DMS79 treated with DMSO at 0.1 percent for 48 hours (cell line): ENCODE data around the gene SPOCK1.

Experiments used
- DNase-seq: peaks from one replicate; lab custom pipeline; 2025; lab: John Stamatoyannopoulos, UW

Gene SPOCK1

GRCh38 chr5:137148159-137148558 is 351.0 kb downstream of the SPOCK1 start:
- peak; percentile 40 for DNase-seq

DNA sequence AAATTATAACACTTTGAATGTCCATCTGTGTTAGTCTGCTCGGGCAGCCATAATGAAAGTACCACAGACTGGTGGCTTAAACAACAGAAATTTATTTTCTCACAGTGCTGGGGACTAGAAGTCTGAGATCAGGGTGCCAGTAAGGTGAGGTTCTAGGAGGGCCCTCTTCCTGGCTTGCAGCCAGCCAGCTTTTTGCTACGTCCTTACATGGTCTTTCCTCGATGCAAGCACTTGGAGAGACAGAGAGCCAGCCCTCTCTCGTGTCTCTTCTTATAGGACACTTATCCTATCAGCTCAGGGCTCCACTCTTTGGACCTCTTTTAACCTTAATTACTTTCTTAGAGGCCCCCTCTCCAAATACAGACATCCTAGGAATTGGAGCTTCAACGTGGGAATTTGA is 351.8 kb downstream of the SPOCK1 start:
- DNase-seq, result peak; percentile 32

DNA sequence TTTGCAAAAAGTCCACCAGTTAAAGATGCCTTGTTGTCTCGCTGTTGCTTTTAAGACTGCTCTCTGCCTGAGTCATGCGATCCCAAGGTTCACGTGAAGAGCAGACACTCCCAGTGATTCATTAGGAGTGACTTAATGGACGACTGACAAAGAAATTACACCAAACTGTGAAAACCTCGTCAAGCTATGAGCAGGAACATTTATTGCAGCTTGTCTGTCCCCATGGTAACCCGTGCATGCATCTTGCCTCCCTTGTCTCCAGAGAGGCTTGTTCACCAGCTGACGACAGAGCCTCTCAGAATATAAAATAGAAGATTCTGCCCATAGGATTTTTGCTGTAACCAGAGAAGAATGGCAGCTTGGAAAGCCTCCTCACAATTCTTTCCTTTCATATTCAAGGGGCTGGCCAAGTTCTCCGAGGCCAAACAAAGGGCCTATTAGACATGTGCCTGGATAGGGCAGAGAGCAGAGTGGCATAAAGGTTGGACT is 352.7 kb downstream of the SPOCK1 start:
- DNase-seq, result peak; percentile 84

DNA sequence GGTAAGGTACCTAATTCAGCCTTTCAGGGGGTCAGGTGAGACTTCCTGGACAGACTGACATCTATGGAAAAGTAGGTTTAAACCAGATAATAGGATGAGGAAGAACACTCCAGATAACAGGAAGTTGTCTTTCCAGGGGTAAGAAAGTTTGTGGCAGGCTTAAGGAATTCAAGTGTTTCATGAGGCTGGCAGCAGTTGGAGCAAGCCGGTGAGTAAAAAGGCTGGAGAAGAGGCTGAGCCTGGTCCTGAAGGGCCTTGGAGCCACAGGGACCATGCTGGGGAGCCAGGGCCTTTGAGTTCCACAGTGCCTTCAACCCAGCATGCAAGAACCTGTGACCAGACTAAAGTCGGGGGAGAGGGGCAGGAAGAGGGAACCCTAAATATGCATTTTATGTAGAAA is 353.4 kb downstream of the SPOCK1 start:
- DNase-seq, result no peak

DNA sequence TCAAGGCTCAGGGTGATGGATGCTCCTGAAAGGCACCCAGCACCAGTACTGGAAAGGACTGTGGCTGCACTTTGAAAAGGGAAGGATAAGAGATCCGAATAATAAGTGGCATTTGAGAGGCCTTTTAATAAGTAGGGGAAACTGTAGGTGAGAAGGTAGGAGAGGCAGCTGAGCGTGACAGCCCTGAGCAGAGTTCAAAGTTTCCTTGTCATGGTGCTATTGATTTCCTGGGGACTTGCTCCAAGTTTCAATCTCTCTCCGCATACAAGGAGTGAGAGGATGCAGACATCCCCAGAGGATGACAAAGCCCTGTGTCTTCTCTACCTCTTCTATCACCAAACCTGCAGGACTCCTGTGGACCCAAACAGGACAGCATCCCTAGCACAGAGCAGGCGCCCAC is 354.5 kb downstream of the SPOCK1 start:
- DNase-seq, result peak; percentile 31

DNA sequence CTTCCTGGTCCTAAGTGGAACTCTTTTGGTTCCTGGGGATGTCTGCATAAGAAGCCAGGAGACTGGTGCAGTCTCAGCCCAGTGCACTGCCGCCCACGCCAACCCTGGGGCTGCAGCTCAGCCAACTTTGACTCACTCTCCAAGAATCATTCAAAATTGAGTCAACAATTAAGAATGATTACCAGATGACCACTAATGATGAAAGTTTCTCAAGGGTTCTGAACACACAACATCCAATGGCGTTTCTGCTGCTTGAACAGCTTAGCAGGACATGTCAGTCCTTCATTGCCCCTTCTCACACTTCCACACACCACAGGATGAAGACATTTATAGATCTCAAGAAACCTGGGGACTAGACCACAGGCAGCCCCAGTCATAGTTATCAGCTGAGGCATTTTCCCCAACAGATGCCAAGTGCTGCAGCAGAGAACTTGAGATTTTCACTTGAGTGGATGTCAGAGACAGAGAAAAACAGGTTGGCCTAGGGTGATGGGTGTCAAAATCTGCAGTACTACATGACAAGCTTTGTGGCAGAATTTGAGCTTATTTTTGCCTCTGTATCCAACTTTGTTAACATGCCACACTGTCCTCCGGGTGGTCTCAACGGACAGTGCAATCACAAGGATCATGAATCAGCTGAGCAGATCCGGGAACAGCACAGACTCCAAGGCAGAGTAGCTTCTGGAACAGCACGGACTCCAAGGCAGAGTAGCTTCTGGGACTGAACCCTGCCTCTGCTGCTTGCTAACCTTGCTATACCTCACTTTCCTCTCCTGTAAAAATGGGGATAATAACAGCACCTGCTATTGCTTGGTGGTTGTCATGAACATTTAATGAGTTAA is 356.1 kb downstream of the SPOCK1 start:
- DNase-seq, result no peak

- no peak for DNase-seq
Observed at GRCh38 chr5:137142346-137142745, 356.8 kb downstream of the SPOCK1 start.

DNA sequence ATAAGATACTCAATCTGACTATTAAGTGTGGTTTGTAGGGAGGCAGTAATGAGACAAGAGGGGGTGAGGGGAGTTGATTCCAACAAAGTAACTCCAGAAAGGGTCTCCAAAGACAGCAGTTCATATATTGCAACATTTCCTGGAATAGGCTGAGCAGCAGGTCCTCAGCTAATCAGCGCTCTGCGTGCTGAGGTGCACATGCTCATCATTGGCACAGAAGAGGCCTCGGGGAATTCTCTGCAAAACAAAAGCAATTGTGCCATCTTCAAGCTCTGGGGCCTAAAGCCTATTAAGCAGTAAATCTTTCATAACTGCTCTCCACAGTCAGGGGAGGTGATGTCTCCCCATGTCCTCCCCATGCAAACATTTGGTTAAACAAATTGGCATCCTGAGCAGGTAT is 357.3 kb downstream of the SPOCK1 start:
- DNase-seq, result no peak

- peak; percentile 69 for DNase-seq
Observed at GRCh38 chr5:137136991-137137632, 362.0 kb downstream of the SPOCK1 start.

DNA sequence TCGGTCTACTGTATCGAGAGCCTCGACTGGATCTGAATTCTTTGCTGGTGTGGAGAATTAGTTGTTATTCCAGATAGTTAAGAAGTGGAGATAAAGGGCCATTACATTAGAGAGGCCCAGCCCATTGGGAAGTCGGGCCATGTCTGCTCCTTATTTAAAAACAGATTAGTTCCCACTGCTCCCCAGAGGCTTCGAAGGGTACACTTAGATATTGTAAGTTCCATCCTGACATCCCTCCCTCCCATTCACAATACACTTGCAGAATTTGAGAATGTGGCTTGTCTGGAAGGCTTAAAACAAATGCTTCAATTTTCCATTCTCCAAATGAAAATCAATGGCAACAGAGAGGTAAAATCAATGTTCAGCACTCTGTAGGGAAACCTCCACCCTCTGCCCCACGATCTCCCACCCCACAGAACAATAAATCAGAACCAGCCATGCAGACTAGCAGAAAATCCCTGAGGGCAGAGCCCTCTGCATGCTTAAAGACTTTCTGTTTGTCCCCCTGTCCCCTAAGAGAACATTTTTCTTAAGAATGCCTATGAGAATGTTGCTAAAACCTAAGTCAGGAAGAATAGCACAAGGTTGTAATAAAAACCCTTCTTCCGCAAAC is 364.1 kb downstream of the SPOCK1 start:
- no peak for DNase-seq

- DNase-seq, result peak; percentile 76
Observed at GRCh38 chr5:137129886-137130680, 369.0 kb downstream of the SPOCK1 start.

DNA sequence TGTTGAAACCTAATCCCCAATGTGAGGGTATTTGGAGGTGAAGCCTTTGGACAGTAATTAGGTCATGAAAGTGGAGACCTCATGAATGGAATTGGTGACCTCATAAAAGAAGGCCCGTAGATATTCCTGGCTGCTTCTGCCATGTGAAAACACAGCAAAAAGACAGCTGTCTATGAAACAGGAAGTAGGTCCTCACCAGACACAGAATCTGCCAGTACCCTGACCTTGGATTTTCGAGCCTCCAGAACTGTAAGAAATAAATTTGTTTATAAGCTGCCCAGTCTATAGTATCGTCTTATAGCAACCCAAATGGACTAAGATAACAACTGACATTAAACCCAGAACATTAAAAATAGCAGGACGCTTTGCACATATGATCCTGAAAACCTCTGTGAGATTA is 371.1 kb downstream of the SPOCK1 start:
- no peak for DNase-seq

DNA sequence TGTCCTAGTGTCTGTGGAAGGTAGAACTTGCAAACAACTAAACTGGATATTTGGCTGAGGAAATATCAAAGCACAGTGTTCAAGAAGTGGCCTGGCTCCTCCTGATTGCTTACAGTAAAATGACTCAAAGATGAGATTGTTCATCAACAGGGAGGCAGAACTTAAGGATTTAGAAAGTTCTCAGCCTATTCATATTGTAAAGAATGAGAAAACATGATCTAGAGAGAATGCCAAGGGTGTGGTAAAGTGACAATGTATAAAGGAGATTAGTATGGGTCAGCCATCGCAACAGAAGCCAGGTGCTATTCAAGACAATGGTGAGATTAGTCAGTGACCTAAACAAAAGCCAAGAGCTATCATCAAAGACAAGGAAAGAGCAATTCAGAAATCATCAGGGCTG is 372.3 kb downstream of the SPOCK1 start:
- DNase-seq, result no peak

DNA sequence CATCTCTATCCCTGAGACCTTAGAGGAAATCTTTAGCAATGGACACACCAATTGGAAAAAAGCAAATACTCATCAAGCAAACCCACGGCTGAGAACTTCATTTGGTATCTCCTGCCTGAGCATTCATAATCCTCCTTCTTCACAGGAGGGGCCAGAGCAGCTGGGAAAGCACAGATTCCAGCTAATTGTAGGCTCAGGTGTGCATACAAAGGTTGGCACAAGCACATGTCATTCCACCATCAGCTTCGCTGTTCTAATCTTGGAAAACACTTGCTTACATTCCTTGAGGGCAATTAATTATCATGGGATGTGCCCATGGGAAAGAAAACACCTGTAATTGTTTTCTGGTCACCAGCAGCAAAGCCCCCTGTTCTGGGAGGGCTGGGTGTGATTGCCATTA is 376.6 kb downstream of the SPOCK1 start:
- DNase-seq, result no peak

GRCh38 chr5:137122075-137122474 is 377.1 kb downstream of the SPOCK1 start:
- DNase-seq, result peak; percentile 16

DNA sequence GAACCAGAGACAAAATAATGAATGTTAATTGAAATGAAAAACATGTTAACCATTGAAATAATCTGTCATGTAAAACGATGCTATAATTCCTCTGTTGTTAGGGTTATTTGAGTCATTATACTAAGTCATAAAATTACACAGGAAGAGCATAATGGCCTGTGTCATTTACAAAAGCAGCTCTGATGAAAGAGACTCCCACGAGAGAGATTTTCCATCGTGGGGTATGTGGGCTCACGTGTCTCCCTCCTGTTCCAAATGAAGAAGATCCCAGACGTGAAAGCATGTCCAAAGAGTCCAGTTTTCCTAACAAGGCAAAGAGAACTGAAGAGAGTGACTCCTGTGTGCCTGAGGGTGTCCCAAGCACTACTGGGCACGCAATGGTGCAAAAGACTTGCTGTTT is 379.8 kb downstream of the SPOCK1 start:
- DNase-seq, result no peak

- no peak for DNase-seq
Observed at GRCh38 chr5:137118629-137119028, 380.5 kb downstream of the SPOCK1 start.

GRCh38 chr5:137115152-137115551 is 384.0 kb downstream of the SPOCK1 start:
- no peak for DNase-seq

DNA sequence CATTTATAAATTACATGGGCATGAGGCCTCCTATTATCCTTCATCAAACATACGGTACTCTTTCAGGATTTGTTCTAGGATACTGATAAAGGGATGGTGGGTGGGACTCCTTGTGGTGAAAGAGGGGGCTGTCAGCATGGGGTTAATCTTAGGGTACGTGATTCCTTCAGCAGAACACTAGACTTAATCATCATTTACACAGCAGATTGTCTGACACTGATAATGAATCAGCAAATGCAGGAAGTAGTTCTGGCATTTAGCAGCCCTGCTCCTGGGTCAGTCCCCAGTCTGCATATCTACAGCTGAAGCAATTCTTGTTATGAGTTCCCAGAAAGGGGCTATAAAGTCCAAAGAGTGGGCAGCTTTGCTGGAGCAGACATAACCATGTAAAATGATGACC is 384.6 kb downstream of the SPOCK1 start:
- no peak for DNase-seq

GRCh38 chr5:137113939-137114338 is 385.2 kb downstream of the SPOCK1 start:
- no peak for DNase-seq

DNA sequence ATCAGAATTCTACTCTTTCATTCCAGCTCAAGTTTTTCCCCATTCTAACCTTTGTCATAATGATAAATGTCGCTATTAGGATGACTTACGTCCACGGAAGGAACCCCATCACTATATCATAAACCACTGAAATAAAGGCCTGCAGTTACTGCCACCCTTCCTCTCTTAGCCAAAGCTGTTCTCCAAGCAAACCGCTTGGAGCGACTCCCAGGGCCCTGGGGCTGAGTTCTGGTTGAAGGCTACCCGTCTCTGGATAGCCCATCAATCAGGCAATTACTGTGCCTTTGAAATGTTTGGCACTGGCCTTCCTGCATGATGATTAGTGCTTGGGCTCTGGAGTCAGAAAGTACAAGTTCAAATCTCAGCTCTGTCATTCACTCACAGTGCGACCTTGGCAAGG is 386.0 kb downstream of the SPOCK1 start:
- DNase-seq, result no peak

- no peak for DNase-seq
Observed at GRCh38 chr5:137105351-137106035, 393.6 kb downstream of the SPOCK1 start.
